Immature natural killer cell (primary cell): ENCODE measurements around the gene ICAM2. TPM values are rescaled to one million over a fixed set of nuclear protein-coding genes. Genes with fewer than 3 reads are reported as not detected.
A peak's percentile ranks its signal among the peaks of the same experiment; 100 is the strongest.

Experiments used
- DNase-seq, 3 donors: peaks; one replicate each; pipeline ENCODE4 v3.0.0; 2022; ENCODE audit warnings: mixed read lengths in 1 of 3
- H3K27ac Mint-ChIP-seq, 6 donors: one replicate each; pipeline ENCODE4 v1.8.0; 2020; ENCODE audit warnings: mixed read lengths in 6 of 6, mild to moderate bottlenecking in 5 of 6, inconsistent platforms in 4 of 6, moderate library complexity in 3 of 6
- H3K27me3 Mint-ChIP-seq, 3 donors: one replicate each; pipeline ENCODE4 v1.8.0; 2020 to 2021; ENCODE audit warnings: low read depth in 3 of 3, mild to moderate bottlenecking in 3 of 3, mixed read lengths in 3 of 3, moderate library complexity in 3 of 3, inconsistent platforms in 1 of 3
- H3K36me3 Mint-ChIP-seq, 3 donors: one replicate each; pipeline ENCODE4 v1.8.0; 2020; ENCODE audit warnings: mixed read lengths in 3 of 3, inconsistent platforms in 2 of 3, mild to moderate bottlenecking in 2 of 3
- H3K4me1 Mint-ChIP-seq, 2 donors: one replicate each; pipeline ENCODE4 v1.8.0; 2020; ENCODE audit warnings: inconsistent platforms in 2 of 2, mild to moderate bottlenecking in 2 of 2, mixed read lengths in 2 of 2, moderate library complexity in 1 of 2
- H3K4me3 Mint-ChIP-seq, 5 donors: one replicate each; pipeline ENCODE4 v1.8.0; 2020; ENCODE audit warnings: mild to moderate bottlenecking in 5 of 5, mixed read lengths in 5 of 5, inconsistent platforms in 3 of 5, moderate library complexity in 3 of 5
- H3K9me3 Mint-ChIP-seq, 6 donors: one replicate each; pipeline ENCODE4 v1.8.0; 2020; ENCODE audit warnings: mild to moderate bottlenecking in 6 of 6, mixed read lengths in 6 of 6, inconsistent platforms in 4 of 6, moderate library complexity in 3 of 6
- polyA plus RNA-seq, 3 donors: library from polyadenylated mRNA; unstranded; fragments of 300-500 nt; fragmentation: Illumina TruSeq; gene quantifications; one replicate each; pipeline ENCODE4 v1.2.3, GENCODE V29; 2021

ICAM2 gene
- polyA plus RNA-seq, 3 donors from 2014 or later = 327 to 535 (median 329) TPM

DNA sequence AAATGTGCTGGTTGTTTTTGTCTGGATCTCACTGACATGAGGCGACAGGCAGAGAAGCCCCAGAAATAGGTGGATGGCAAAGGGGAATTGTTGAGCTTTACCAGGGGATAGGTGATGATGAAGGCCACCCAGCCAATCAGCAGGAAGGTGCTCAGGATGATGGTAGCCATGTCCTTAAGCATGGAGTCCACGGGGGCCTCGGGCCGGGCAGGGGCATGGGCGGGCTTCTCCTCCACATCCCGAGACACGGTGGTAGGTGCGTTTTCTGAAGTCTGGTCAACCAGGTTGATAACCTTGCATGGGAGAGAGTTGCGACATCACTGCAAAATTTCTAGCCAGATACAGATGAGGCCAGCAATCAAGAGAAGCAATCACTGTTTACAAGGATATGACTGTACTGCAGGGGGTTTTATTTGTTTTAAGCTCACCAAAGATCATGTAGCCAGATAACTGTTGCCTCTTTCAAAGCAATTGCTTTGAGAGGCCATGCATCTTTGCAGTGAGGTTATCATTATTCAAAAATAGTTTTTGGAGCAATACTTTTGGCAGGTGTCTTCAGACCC is 37.3 kb upstream of the ICAM2 start:
- no peak overlapping the region for H3K4me3 Mint-ChIP-seq
- H3K36me3 Mint-ChIP-seq = peaks cover 43 to 81% (median 46%) of the 10 kb centered on the region in 3 donors
- H3K4me1 Mint-ChIP-seq = peaks cover 68 to 88% of the 10 kb centered on the region in 2 donors
- H3K27me3 Mint-ChIP-seq = peaks cover 0 to 8% (median 5%) of the 10 kb centered on the region in 3 donors
- no peaks in the 10 kb centered on the region for H3K9me3 Mint-ChIP-seq
- no peak for DNase-seq
- peak overlapping the region; percentile 58 to 93 (median 86) for H3K27ac Mint-ChIP-seq

DNA sequence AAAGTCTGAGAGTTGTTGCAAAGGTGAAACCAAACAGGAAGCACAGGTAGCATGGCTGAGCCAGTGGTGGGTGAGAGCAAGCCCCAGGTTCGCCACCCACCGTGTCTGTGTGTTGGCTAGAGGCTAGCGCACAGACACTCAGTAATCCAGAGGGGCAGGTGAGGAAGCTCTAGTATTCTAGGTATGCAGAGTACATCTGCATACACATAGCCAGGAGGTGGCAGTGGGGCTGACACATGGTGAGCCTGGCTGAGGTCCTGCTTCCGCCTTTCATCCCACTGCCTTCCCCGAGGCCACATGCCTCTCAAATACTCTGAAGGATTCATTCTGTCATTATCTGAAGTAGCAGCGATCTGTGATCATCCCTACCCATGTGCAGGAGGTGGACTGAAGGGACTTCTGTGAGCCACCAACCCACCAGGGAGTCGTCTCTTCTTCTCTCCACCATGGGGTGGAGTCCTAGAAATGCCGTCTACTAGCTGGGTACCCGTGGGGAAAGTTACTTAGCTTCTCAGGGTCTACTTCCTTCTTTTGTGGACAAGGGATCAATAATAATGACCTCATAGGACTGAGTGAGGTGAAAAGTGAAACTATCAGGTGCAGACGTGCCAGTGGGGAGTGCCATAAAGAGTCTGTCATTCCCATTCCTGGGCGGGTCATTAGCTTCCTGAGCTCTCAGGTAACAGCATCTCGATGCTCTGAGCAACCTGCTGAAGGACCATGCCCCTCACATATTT is 36.0 kb upstream of the ICAM2 start:
- Mint-ChIP-seq H3K4me3 (peak overlapping the region; percentile 1 to 42 (median 29)), H3K36me3 (peaks cover 44 to 87% (median 52%) of the 10 kb centered on the region in 3 donors), H3K4me1 (peaks cover 65 to 87% of the 10 kb centered on the region in 2 donors), H3K9me3 (no peaks in the 10 kb centered on the region), H3K27me3 (peaks cover 0 to 8% (median 5%) of the 10 kb centered on the region in 3 donors), H3K27ac (peak overlapping the region; percentile 58 to 93 (median 88))
- no peak for DNase-seq

GRCh38 chr17:64055183-64056142 is 35.0 kb upstream of the ICAM2 start:
- no peaks in the 10 kb centered on the region for H3K9me3 Mint-ChIP-seq
- H3K4me3 Mint-ChIP-seq = no peak overlapping the region
- peak overlapping the region; percentile 46 to 93 (median 88) for H3K27ac Mint-ChIP-seq
- DNase-seq = no peak
- peaks cover 0 to 11% (median 5%) of the 10 kb centered on the region in 3 donors for H3K27me3 Mint-ChIP-seq
- peaks cover 50 to 87% (median 51%) of the 10 kb centered on the region in 3 donors for H3K36me3 Mint-ChIP-seq
- peaks cover 65 to 87% of the 10 kb centered on the region in 2 donors for H3K4me1 Mint-ChIP-seq

GRCh38 chr17:64054304-64054703 is 33.9 kb upstream of the ICAM2 start:
- no peaks in the 10 kb centered on the region for H3K9me3 Mint-ChIP-seq
- DNase-seq = no peak
- peaks cover 0 to 9% (median 2%) of the 10 kb centered on the region in 3 donors for H3K27me3 Mint-ChIP-seq

GRCh38 chr17:64053101-64053500 is 32.7 kb upstream of the ICAM2 start:
- H3K27ac Mint-ChIP-seq = peak overlapping the region; percentile 69 to 98 (median 88)

More at GRCh38 chr17:64054304-64054703, 33.9 kb upstream of the ICAM2 start:
- peaks cover 40 to 87% (median 51%) of the 10 kb centered on the region in 3 donors for H3K36me3 Mint-ChIP-seq
- no peak overlapping the region for H3K4me3 Mint-ChIP-seq
- H3K4me1 Mint-ChIP-seq = peaks cover 65 to 87% of the 10 kb centered on the region in 2 donors
- peak overlapping the region; percentile 34 to 92 (median 72) for H3K27ac Mint-ChIP-seq

DNA sequence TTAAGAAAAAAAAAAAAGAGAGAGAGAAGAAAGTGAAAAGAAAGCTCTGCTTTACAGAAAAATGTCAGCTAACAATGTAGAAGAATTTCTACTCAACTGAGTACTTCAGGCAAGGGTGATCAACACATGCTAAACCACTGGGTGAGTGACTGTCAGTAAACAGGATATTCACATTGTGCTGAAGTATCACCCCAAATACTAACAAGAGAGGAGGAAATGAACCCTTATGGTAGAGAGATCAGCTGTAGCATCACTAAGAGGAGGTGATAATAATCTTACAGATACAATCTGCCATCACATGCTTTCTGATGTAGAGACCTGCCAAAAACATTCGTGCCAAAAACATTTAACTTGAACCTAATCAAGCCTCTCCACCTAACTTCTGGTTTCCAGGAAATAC is 30.7 kb upstream of the ICAM2 start:
- H3K27ac Mint-ChIP-seq = peak overlapping the region; percentile 87 to 99 (median 98)

More at GRCh38 chr17:64053101-64053500, 32.7 kb upstream of the ICAM2 start:
- H3K27me3 Mint-ChIP-seq = peaks cover 0 to 7% (median 2%) of the 10 kb centered on the region in 3 donors
- H3K4me3 Mint-ChIP-seq = no peak overlapping the region
- H3K36me3 Mint-ChIP-seq = peaks cover 32 to 78% (median 44%) of the 10 kb centered on the region in 3 donors
- peaks cover 63 to 84% of the 10 kb centered on the region in 2 donors for H3K4me1 Mint-ChIP-seq
- no peaks in the 10 kb centered on the region for H3K9me3 Mint-ChIP-seq
- DNase-seq = no peak

DNA sequence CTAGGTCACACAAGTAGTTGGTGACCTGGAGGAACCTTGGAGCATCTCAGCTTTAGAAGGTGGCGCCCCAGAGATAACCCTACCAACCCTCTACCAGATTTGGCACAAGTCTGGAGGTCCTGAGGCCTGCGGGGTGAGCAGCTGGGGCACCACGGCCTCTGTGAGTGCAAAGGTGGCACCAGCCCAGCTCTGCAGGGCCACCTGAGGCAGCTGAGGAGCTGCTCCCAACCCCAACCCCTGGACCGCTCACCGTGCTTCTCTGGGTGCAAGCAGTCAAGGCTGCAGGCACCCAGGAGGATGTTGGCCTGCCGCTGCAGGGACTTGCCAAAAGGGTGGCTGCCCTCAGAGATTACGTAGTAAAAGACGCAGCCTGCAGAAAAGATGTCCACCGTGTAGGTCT is 28.4 kb upstream of the ICAM2 start:
- Mint-ChIP-seq H3K4me1 (peaks cover 41 to 56% of the 10 kb centered on the region in 2 donors), H3K36me3 (peaks cover 46 to 84% (median 57%) of the 10 kb centered on the region in 3 donors), H3K27me3 (peaks cover 0 to 5% (median 1%) of the 10 kb centered on the region in 3 donors), H3K9me3 (no peaks in the 10 kb centered on the region), H3K27ac (peak overlapping the region; percentile 76 to 99 (median 94)), H3K4me3 (peak overlapping the region in 1 of 5 donors; percentile 40)
- DNase-seq = no peak

More for the DNA sequence above, 30.7 kb upstream of the ICAM2 start:
- no peaks in the 10 kb centered on the region for H3K9me3 Mint-ChIP-seq
- H3K27me3 Mint-ChIP-seq = peaks cover 0 to 7% (median 2%) of the 10 kb centered on the region in 3 donors
- peaks cover 34 to 79% (median 50%) of the 10 kb centered on the region in 3 donors for H3K36me3 Mint-ChIP-seq
- peaks cover 50 to 68% of the 10 kb centered on the region in 2 donors for H3K4me1 Mint-ChIP-seq
- H3K4me3 Mint-ChIP-seq = peak overlapping the region; percentile 46 to 78 (median 75)
- DNase-seq = peak; percentile 66 to 79 (median 76)

DNA sequence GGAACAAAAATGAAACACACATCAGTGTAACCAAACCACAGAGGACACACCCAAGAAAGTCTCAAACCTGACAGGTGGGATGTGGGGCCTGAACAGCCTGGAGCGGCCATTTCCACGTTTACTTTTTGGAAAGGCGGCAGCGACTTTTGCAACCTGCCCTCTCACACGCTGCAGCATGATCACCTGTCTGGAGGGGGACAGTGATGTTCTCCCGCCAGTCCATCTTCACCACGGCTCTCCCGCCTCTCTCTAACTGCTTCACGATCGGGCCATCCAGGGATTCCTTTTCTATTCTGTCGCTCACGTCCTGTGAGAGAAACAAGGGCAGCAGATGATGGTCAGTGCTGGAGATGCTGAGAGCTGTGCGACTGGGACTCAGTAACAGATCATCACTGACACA is 24.7 kb upstream of the ICAM2 start:
- Mint-ChIP-seq H3K4me1 (peaks cover 21 to 36% of the 10 kb centered on the region in 2 donors), H3K27ac (peak overlapping the region in 3 of 6 donors; percentile 27 to 64 (median 40))

DNA sequence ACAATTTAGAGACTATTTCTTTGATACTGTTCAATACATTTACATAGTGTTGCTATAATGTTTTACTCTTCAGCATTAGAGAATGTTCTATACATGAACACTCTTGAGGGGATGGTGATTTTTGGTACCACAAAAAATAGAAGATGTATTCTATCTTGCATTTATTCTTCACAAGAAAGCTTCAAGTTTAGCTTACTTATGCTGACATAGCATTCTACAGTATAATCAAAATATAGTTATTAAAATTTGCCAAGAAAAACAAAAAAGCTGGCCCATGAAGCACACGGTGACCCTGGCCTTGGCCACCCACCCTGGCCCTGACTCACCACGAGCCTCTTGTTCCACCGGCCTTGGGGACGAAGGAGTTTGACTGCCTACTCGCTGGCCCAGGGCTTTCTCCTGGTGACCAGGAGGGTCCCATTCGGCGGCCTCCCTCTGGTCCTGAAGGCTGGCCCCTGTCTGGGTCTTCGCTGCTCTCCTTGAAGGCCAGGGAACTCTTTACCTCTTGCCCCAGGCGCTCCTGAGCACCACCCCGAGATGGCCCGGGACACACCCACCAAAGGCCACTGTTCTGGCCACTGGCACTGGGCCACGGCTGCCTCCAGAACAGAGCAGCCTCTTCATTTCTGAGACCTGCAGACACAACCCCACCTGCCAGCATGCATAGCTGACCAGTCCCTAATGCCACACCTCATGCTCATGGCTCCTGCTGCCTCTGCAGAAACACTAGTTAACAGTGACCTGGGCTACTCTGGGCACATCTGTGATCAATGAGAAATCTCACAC is 22.5 kb upstream of the ICAM2 start:
- DNase-seq = no peak
- Mint-ChIP-seq H3K9me3 (no peaks in the 10 kb centered on the region), H3K27ac (peak overlapping the region in 2 of 6 donors; percentile 14 to 58), H3K4me1 (peaks cover 6 to 28% of the 10 kb centered on the region in 2 donors), H3K4me3 (no peak overlapping the region), H3K36me3 (peaks cover 54 to 73% (median 57%) of the 10 kb centered on the region in 3 donors), H3K27me3 (peaks cover 0 to 7% (median 2%) of the 10 kb centered on the region in 3 donors)

More for the DNA sequence above, 24.7 kb upstream of the ICAM2 start:
- Mint-ChIP-seq H3K4me3 (no peak overlapping the region), H3K36me3 (peaks cover 53 to 74% (median 56%) of the 10 kb centered on the region in 3 donors), H3K27me3 (peaks cover 1 to 6% (median 2%) of the 10 kb centered on the region in 3 donors), H3K9me3 (no peaks in the 10 kb centered on the region)
- DNase-seq = no peak

DNA sequence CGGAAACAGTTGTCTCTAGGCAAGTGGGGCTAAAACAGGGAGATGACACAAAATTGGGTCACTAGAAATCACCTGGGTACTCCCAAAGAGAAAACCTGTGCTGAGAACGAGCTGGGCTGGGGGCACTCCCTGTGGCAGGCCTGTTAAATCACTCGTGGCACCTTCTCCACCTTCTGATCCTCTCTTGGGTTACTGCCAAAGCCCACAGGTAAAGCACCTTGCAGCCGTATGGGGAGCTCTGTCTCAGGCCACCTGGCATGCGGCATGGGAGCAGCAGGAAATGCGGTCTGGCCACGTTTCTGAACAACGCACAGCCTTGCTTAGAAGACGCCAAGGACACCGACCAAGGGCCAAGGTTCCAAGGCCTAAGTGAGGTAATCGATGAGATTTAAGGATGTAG is 21.5 kb upstream of the ICAM2 start:
- no peak for DNase-seq
- peaks cover 6 to 26% of the 10 kb centered on the region in 2 donors for H3K4me1 Mint-ChIP-seq
- H3K27ac Mint-ChIP-seq = peak overlapping the region; percentile 38 to 83 (median 77)
- H3K9me3 Mint-ChIP-seq = no peaks in the 10 kb centered on the region
- H3K36me3 Mint-ChIP-seq = peaks cover 54 to 70% (median 55%) of the 10 kb centered on the region in 3 donors
- H3K4me3 Mint-ChIP-seq = peak overlapping the region in 1 of 5 donors; percentile 22
- H3K27me3 Mint-ChIP-seq = peaks cover 0 to 7% (median 5%) of the 10 kb centered on the region in 3 donors

- H3K27me3 Mint-ChIP-seq = peaks cover 0 to 7% (median 5%) of the 10 kb centered on the region in 3 donors
- peaks cover 4 to 26% of the 10 kb centered on the region in 2 donors for H3K4me1 Mint-ChIP-seq
- H3K36me3 Mint-ChIP-seq = peaks cover 41 to 61% (median 41%) of the 10 kb centered on the region in 3 donors
- H3K27ac Mint-ChIP-seq = peak overlapping the region in 4 of 6 donors; percentile 23 to 83 (median 42)
- no peak overlapping the region for H3K4me3 Mint-ChIP-seq
- no peak for DNase-seq
- no peaks in the 10 kb centered on the region for H3K9me3 Mint-ChIP-seq
Observed at GRCh38 chr17:64040206-64040605, 19.8 kb upstream of the ICAM2 start.

DNA sequence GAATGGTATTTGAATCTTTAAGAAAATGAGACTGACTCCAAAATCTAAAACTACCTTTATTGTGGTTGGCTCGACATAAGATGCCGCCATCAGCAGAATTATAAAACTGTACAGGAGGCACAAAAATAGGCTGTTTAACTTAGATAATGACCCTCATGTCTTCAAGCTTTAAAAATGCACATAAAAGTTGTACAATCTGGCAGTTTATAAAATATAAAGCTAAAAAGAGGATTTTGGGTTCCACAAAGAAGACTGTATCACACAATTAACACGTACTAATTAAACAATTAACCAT is 18.6 kb upstream of the ICAM2 start:
- no peaks in the 10 kb centered on the region for H3K9me3 Mint-ChIP-seq
- peaks cover 4 to 26% of the 10 kb centered on the region in 2 donors for H3K4me1 Mint-ChIP-seq
- peak overlapping the region in 1 of 6 donors; percentile 31 for H3K27ac Mint-ChIP-seq
- DNase-seq = no peak
- peaks cover 30 to 51% (median 35%) of the 10 kb centered on the region in 3 donors for H3K36me3 Mint-ChIP-seq
- H3K4me3 Mint-ChIP-seq = no peak overlapping the region
- peaks cover 0 to 6% (median 5%) of the 10 kb centered on the region in 3 donors for H3K27me3 Mint-ChIP-seq
